Stimulated activated CD8-positive, alpha-beta memory T cell treated with anti-CD3 and anti-CD28 coated beads, Interleukin-12 subunit alpha, Interleukin-12 subunit beta, amount 100 ng/mL, for 24 hours (primary cell): ENCODE results near the gene PDE7B.
"Not testable (repeated sequence)": the region's sequence is repeated elsewhere in the genome, so short reads cannot be mapped to it uniquely, and the experiment has no call there.

Source experiments
- DNase-seq: peaks from one replicate; pipeline ENCODE4 v3.0.0-alpha.2; 2020; ENCODE audit errors: extremely low read depth

Gene PDE7B

DNA sequence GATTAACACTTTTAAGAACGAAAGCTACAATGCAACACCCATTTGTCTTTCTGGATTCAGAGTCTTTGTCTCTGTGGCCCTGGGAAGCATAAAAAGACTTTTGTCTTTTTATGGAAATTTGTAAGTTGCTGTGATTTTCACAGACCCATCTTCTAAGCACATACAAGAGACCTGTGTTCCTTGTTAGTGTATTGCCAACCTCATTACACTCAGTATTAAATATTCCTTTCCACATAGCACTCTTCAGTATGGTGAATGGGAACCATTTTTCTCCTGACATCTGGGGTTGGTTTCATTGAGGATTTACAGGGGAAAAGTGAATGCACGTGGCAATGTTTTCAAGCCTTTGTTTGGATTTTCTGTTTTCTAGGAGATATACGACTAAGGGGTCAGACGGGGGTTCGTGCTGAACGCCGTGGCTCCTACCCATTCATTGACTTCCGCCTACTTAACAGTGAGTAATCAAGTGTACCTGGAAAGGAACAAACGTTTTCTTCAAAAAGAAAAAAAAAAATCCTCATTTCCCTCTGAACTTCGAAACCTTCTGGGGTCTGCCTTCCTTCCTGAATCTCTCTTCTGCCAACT, 257.0 kb downstream of the PDE7B start:
- DNase-seq: no peak

DNA sequence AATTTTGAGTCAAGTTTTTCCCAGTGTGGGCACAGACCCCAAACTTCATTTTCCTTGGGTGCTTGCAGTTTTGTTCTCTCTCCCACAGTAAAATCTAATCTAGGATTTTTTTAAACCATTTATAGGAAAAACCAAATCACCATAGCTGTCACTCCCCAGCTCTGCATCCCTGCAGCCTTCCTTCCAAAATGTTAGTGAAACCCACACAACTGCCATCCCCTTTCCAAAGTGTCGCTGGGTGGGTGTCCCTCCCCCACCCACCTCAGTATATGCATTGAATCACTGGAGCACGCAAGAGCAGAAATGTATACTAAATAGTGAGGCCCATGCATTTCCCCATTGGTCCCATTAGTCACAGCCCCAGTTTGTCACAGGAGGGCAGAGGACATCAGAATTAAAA, 260.3 kb downstream of the PDE7B start:
- no peak for DNase-seq

DNA sequence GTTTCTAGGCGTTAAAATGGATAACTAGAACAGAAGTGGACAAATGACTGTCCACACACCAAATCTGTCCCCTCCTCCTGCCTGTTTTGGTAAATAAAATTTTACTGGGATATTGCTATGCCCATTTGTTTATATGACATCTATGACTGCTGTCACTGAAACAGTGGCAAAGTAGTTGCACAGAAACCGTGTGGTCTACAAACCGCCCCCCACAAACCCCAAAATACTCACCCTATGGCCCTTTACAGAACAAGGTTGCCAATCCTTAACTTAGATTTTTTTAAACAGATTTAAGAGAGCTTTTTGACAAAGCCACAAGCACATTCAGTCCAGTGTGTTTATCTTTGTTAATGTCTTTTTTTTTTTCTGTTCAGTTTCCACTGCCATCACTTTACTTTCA, 260.8 kb downstream of the PDE7B start:
- DNase-seq: no peak

DNA sequence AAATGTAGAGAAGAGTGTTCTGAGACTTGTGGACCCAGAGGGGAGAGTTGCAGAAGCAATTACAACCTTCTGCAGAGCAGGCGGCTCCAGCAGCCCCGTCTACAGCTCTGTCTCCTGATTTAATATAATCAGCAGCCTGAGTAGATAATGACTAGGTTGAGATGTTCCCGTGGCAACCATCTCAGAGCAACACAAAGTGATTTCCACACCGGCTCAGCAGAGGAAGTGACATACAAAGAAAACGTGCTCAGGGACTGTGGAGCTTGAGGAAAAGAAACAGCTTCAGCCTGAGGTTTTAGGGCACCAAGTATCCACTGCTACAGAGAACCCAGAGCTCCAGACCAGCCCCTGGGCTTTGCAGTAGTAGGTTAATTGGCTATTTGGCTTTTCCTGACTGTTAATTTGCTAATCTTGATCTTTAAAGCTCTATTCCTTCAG, 262.3 kb downstream of the PDE7B start:
- DNase-seq: no peak

DNA sequence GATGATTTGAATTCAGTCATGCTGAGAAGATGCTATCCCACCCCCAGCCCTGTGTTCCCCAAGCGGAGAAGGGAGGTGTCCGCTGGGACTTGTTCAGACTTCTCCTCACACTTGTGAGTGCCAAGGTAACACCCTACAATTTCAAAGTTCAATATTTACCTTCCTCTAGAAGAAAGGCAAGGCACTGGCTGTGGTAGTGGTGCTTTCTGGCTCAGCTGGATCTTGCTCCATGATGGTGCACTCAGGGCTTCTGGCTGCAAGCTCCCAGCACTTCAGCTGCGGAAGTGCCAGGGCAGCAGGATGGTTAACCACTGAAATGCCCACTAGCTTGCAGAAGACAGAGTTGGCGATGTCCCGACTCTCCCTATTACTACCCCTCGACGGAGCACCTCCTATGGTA, 263.2 kb downstream of the PDE7B start:
- no peak for DNase-seq

DNA sequence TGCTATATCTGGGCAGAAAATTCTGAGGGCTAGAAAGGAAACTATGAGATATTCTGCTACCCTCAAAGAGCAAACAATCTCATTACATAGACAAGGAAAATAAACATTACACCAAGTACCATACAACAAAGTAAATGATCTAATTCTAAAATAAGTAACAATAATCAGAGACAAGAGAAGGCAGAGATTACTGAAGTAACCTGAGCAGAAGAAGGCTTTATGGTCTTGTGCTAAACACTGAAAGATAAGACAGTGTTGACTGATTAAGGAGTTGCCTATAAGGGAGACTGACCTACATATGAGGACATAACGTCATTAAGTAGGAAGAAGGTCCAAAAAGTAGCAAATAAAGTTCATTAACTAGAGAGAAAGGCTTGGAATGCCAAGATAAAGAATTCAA, 264.4 kb downstream of the PDE7B start:
- DNase-seq: no peak

DNA sequence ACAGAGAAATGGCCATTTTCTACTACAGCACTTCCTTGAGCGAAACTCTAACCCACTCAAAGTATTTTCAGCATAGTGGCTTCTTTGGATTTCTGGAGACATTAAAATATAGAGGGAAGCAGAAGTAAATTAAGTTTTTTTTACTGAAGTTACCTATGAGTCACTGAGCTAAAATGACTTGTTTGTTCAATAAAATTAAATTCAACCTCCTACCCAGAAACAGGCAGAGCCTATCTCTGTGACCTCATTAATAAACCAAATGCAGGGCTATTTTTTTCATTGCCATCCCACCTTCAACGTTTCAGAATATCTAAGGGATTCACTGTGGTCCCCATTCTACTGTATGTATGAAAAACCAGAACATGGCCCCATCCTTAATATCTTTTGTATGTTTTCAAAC, 265.6 kb downstream of the PDE7B start:
- DNase-seq: no peak

DNA sequence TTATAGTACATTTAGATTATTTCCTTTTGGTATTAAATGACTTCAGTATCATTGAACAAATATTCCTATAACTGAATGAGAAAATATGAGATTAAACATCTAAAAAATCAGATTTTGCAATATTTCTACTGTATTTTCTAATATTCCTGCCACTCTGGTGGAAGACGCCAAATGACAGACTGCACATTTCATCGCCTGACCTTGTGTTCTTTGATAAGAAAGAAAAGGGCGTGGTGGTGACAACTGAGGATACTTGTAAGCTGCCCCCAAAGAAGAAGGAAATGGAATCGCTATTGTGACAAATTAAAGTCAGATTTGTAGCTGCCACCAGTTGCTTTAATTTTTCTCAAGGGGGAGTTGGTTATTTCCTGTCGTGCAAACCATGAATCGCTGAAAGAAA, 267.3 kb downstream of the PDE7B start:
- DNase-seq: no peak

DNA sequence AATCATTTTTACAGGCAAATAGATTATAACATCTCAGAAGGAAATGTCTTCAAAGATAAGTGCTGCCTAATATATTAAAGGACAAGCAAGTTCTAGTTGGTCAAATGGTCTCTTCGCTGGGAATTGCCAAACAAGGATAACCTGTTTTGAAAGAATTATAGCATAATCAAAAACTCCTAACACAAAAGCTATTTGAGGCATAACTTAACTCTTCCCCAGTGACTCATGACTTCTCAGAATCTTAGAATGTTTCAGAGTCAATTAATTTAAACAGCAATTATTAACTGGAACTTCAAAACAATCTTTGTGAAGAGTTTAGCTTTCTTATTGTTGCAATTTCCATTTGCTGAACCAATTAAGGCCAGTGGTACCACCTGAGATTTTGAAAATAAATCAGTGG, 272.0 kb downstream of the PDE7B start:
- no peak for DNase-seq

DNA sequence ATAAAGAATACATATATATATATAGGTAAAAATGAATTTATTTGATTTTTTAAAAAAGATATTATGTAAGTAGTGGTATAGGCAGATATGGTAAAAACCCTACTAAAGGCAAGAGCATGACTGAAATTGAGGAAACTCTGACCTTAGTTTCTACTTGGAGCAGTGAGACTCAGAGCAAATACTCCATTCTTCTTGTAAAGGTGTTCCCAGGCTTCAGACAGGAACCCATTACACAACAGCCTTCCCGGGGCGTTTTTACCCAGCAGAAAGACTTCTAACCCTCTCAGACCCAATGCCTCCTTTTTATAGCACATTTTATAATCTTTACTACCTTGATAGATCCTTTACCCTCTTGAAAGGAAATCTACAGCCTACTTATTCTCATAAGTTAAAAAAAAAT, 274.1 kb downstream of the PDE7B start:
- no peak for DNase-seq

DNA sequence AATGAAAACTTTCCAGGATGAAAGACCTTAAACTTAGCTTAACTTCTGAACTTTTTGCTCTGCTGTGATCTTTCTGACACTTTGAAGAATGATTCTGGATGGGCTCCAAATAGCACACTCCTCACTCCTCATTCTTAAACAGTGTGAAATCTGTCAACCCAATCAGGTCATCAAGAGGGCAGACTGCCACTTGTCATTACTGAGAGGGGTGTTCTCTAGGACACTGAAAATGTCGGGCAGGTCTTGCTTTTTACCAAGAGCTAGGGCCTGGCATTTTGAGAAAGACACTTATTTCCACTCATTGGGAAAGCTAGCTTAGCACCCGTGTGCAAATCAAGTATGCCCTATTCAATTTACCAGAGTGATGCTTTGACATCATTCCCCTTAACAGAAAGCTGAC, 276.4 kb downstream of the PDE7B start:
- DNase-seq: no peak

DNA sequence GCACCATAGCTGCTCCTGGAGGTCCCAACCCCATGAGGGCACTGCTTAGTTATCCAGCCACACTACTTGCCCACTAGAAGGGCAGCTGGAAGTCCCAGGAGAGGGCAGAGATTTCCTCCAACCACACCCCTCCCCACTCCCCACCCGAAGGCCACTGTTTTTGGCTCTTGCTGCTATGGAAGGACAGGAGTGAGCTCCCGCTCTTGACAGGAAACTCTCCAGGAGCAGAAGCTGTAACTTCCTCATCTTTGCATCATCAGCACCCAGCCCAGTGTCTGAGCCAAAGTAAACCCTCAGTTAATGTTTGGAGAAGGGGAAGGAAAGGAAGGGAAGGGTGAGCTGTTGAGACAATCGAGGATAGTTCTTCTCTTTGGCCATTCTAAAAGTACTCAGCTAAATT, 277.9 kb downstream of the PDE7B start:
- no peak for DNase-seq

DNA sequence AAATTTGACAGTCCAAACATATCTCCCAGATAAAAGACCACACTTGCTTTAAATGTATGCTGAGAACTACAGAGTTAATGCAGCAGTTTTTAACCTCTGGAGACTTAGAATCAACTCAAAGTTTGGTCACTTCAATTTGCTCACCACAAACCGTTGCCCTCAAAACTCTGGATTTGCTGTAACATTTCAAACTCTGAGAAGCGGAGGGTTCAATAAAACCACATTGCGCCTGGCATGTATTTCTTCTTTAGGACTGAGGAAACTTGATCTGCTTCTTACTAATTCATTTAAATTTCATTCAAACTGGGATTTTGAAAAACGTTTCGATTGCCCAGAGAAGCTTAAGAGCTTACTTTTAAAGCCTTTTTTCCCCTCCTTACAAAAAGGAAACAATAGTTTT, 282.8 kb downstream of the PDE7B start:
- no peak for DNase-seq

DNA sequence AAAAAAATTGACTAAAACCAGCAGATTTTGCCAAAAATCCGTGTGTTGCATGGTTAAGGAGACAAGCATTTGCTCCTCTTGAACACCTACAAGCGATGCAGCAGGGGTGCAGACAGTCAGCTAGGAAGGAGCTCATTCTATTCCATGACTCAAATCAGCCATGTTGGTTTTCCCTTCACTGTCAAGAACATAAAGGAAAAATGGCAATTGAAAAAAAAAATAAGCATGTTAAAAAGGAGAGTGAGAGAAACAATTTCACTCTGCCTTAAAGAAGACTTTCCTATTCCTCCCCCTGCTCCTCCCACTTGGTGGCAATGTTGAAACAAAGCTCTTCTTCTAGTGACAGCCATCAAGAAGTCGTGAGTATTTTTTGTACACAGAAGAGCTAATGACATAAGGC, 283.2 kb downstream of the PDE7B start:
- DNase-seq: no peak

DNA sequence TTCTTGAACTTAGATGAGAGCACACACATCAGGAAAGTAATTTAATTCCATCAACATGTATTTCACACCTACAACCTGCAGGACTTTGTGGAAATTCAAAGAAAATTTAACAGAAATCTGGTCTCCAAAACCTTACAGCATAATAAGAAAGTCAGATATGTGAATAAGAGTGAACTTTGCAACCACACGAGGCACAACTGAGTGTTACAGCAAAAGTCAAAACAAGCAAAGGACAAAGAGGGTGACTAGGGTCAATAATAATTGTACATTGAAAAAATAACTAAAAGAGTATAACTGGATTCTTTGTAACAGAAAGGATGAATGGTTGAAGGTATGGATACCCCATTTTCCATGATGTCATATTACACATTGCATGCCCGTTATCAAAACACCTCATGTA, 284.8 kb downstream of the PDE7B start:
- DNase-seq: no peak

DNA sequence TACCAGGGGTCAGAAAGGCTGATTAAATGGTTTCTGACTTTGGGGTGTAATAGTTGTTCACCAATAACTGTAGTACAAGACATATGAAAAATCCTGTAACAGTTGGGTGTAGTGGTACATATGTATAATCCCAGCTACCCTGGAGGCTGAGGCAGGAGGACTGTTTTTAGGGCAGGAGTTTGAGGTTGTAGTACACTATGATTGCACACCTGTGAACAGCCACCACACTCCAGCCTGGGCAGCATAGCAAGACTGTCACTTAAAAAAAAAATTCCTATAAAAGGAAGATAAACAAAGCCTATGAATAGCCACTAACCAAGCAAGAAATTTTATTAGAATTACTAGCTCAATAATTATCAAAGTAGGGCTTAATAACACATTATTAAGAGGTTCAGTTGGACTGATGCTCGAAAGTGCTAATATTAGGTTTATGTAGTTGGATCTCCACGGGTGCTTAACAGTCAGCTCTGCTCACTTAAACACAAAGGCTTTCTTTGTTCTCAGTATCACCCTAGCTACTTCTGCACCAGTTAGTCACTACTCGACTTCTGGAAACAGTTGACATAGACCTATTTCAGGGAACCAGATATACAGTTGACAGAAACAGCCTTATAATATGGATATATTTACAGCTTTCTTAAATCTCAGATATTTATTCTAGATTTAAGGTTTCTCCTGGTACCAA, 285.6 kb downstream of the PDE7B start:
- no peak for DNase-seq

DNA sequence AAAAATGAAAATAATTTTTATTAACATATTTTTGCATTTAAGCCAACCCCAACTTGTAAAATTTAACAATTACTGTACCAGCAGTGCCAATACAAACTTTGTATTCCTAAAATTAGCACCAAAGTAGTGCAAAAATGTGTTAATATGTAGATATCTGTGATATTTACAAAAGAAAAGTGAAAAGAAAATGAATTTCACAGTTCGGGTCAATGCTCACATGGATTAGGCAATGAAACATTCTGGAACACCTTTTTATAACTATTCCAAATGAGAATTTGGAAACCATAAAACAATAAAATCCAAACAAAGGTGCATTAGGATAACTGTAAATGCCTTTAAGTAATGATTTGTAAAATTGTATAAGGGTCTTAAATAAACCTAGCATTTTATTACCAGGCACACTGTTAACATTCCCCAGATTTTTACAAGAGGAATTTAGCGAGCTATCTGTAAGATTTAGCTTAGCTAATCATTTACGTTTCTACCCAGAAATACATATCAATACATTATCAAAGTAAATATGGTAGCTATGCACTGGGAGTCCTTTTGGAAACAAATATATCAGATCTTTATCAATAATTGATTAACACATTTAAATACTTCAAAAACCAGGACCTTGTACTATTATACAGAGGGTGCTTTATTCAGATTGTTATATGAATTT, 286.4 kb downstream of the PDE7B start:
- DNase-seq: no peak

DNA sequence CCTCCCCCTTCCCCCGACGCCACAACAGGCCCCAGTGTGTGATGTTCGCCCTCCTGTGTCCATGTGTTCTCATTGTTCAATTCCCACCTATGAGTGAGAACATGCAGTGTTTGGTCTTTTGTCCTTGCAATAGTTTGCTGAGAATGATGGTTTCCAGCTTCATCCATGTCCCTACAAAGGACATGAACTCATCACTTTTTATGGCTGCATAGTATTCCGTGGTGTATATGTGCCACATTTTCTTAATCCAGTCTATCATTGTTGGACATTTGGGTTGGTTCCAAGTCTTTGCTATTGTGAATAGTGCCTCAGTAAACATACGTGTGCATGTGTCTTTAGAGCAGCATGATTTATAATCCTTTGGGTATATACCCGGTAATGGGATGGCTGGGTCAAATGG, 287.6 kb downstream of the PDE7B start:
- DNase-seq: not testable (repeated sequence)

DNA sequence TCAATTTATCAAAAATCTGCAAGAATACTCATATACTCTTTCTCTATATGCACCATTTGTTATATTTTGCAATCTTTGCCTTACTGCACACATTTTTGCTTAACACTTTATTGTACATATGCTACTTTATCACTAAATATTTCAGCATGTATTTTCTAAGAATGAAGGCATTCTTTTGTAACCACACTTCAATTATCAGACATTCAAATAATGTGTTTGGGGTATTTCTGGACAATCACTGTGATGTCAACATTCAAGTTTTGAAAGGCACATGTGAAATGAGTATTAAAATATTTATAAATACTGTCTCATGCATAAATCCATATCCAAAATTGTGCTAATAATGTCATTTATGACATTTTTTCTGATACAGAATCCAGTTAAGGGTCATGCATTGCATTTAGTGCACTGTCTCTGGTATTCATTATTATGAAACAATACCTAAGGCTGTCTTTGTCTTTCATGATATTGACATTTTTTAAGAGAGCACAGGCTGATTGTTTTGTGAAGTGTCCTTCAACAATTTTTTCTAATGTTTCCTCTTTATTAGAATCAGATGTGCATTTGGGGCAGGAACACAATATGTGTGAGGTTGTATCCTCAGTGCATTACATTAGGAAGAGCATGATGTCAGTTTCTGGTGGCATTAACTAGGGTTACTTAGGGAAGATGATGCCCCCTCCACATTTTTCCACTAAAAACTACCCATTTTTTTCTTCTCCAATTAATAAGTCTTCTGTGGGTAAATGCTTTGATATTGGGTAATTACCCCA, 292.9 kb downstream of the PDE7B start:
- DNase-seq: no peak

DNA sequence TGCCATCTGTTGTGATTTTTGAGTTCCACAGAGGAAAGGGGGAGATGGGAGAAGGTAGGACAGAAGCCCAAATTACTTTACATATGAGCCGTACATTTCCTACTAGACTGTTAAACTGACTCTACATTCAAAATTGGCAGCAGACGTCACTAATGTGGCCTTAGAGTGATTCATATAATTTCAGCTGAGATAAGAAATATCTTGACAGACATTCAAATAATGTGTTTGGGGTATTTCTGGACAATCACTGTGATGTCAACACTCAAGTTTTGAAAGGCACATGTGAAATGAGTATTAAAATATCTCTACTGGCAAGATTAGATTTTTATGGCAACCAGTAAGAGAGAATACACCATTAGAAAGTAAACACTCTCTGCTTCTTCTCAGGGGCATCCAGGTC, 294.6 kb downstream of the PDE7B start:
- DNase-seq: no peak

DNA sequence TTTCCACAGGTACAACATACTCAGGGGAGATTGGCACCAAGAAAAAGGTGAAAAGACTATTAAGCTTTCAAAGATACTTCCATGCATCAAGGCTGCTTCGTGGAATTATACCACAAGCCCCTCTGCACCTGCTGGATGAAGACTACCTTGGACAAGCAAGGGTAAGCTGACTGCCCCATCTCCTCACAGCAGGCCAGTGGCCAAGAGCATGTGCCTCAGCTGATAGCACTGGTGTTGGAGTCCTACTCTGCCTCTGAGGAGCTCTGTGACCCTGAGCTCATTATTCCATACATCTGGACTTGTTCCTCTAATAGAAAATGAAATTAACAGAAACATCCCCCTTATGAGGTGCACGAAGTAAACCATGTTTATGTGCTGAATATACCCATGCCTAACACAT, 295.8 kb downstream of the PDE7B start:
- no peak for DNase-seq

DNA sequence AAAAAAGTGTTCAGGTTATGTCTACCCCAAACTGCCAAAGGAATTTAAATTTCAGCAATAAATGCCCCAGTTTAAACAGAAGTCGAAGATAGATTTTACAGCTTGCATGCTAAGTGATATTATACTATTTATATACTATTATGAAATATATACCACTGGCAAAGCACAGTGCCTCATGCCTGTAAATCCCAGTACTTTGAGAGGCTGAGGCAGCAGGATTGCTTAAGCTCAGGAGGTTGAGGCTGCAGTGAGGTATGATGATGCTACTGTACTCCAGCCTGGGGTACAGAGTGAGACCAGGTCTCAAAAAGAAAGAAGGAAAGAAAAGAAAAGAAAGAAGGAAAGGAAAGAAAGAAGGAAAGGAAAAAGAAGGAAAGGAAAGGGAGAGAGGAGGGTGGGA, 296.6 kb downstream of the PDE7B start:
- DNase-seq: no peak

DNA sequence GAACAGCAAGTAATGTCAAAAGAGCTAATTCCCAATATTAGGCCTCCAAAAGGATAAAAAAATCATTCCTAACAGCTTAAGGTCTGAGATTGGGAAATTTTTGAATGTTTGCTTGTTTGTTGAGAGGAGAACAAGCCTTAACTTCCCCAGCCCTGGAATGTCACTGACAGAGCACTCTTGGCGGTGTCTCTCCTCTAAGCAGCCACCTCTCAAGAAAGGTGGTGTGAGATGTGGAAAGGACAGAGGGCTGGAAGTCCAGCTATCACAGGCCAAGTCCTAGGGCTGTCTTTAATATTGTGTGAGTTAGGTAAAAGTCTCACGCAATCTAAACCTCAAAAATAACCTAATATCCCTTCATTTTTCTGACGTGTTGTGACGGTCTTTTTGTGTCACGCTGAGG, 297.0 kb downstream of the PDE7B start:
- no peak for DNase-seq
